HCT116 (cell line): ENCODE results near the gene OPN1MW. TPM values are rescaled to one million over a fixed set of nuclear protein-coding genes. Genes with fewer than 3 reads are reported as not detected.
"Not testable (repeated sequence)": the region's sequence is repeated elsewhere in the genome, so short reads cannot be mapped to it uniquely, and the experiment has no call there.

Source experiments
- ATAC-seq: fragments of 200-7000 bp; cut with Tn5 transposase; 2 replicates; pipeline ENCODE4 v1.9.1; 2020; ENCODE audit warnings: mild to moderate bottlenecking, moderate library complexity
- BruUV-seq: library from RNA; stranded (reverse); fragments of 400-500 nt; replicated peaks from 2 replicates; lab custom pipeline; 2021; lab: Mats Ljungman, UMichigan
- CTCF ChIA-PET: fragments of 300-600 bp; sonication (Branson Sonifier 250); formaldehyde crosslinking; loops from one replicate; lab custom pipeline; 2021; ENCODE audit warnings: antibody characterized with exemption; lab: Charles Lee
- POLR2A ChIA-PET: fragments of 300-600, 350-600 bp; sonication (Branson Sonifier 250); formaldehyde crosslinking; loops from one replicate; lab custom pipeline; 2021; ENCODE audit warnings: antibody characterized with exemption; lab: Charles Lee
- RAD21 ChIA-PET, 2 experiments: fragments of 300-600 bp; sonication (Branson Sonifier 250); formaldehyde crosslinking; loops; one replicate each; lab custom pipeline; 2023; ENCODE audit warnings: low total read pairs in 2 of 2; ENCODE audit not compliant: uncharacterized antibody in 2 of 2, unreplicated experiment in 2 of 2, low non-redundant PET in 1 of 2; lab: Charles Lee
- DNase-seq: peaks from one replicate; pipeline ENCODE4 v3.0.0-alpha.2; 2010; ENCODE audit warnings: low read depth, low spot score
- H2AFZ ChIP-seq: fragments of 200-600 bp; shearing (Covaris generic), sonication (generic); 2 replicates; pipeline ENCODE4 v1.6.1; 2017; ENCODE audit warnings: low read depth, mixed run types, mixed read lengths, antibody characterized with exemption, low read length; ENCODE audit not compliant: poor library complexity, severe bottlenecking
- H3K27ac ChIP-seq: 2 replicates; pipeline ENCODE4 v1.5.1; 2012; ENCODE audit warnings: low read depth, low read length
- H3K27me3 ChIP-seq: fragments of 200-600 bp; sonication (generic); 2 replicates; pipeline ENCODE4 v1.6.1; 2016; ENCODE audit warnings: mixed run types, low read length, mixed read lengths; ENCODE audit not compliant: insufficient read depth
- H3K36me3 ChIP-seq, 2 experiments: fragments of 200-500 bp in 1 of 2; fragments of 200-600 bp in 1 of 2; sonication (Bioruptor generic) in 1 of 2; sonication (generic) in 1 of 2; 2 replicates each; pipeline versions ENCODE4 v1.5.1 to v1.6.1; 2014 to 2016; ENCODE audit warnings: low read length in 2 of 2, inconsistent platforms in 1 of 2, mixed read lengths in 1 of 2, mixed run types in 1 of 2; ENCODE audit not compliant: insufficient read depth in 2 of 2, control insufficient read depth in 1 of 2
- H3K4me1 ChIP-seq, 2 experiments: fragments of 200-600 bp in 1 of 2; sonication (generic) in 1 of 2; 2 replicates each; pipeline versions ENCODE4 v1.5.1 to v1.6.1; 2012 to 2017; ENCODE audit warnings: low read length in 2 of 2, inconsistent platforms in 1 of 2, mild to moderate bottlenecking in 1 of 2, mixed read lengths in 1 of 2, mixed run types in 1 of 2, moderate library complexity in 1 of 2; ENCODE audit not compliant: insufficient read depth in 2 of 2, control insufficient read depth in 1 of 2
- H3K4me2 ChIP-seq: fragments of 200-600 bp; sonication (generic); 2 replicates; pipeline ENCODE4 v1.6.1; 2017; ENCODE audit warnings: mixed run types, low read length, mixed read lengths
- H3K4me3 ChIP-seq, 2 experiments: fragments of 200-600 bp in 1 of 2; sonication (generic) in 1 of 2; replicated peaks in 1 of 2; 2 replicates each; pipeline ENCODE4 v1.5.1; 2011 to 2016; ENCODE audit warnings: low read length in 2 of 2, control low read depth in 1 of 2, low read depth in 1 of 2, mild to moderate bottlenecking in 1 of 2, mixed read lengths in 1 of 2, mixed run types in 1 of 2
- H3K79me2 ChIP-seq: fragments of 200-600 bp; sonication (generic); 2 replicates; pipeline ENCODE4 v1.6.1; 2017; ENCODE audit warnings: mild to moderate bottlenecking, mixed run types, low read length, moderate library complexity, mixed read lengths; ENCODE audit not compliant: insufficient read depth
- H3K9ac ChIP-seq: fragments of 200-600 bp; sonication (generic); 2 replicates; pipeline ENCODE4 v1.6.1; 2016; ENCODE audit warnings: low read length, mixed read lengths
- H3K9me2 ChIP-seq: fragments of 200-600 bp; sonication (generic), shearing (Covaris generic); 2 replicates; pipeline ENCODE4 v1.6.1; 2017; ENCODE audit warnings: mixed run types, mild to moderate bottlenecking, moderate library complexity; ENCODE audit not compliant: insufficient read depth
- H3K9me3 ChIP-seq, 2 experiments: fragments of 200-500 bp in 1 of 2; fragments of 200-600 bp in 1 of 2; sonication (Bioruptor generic) in 1 of 2; sonication (generic) in 1 of 2; 2 replicates each; pipeline ENCODE4 v1.6.1; 2014 to 2017; ENCODE audit warnings: low read length in 2 of 2, mixed read lengths in 2 of 2, inconsistent platforms in 1 of 2, low read depth in 1 of 2, mild to moderate bottlenecking in 1 of 2, mixed run types in 1 of 2, moderate library complexity in 1 of 2; ENCODE audit not compliant: control insufficient read depth in 1 of 2, insufficient read depth in 1 of 2
- H4K20me1 ChIP-seq: fragments of 200-600 bp; sonication (generic), shearing (Covaris generic); 2 replicates; pipeline ENCODE4 v1.6.1; 2017; ENCODE audit warnings: mixed run types, mild to moderate bottlenecking, moderate library complexity; ENCODE audit not compliant: insufficient read depth
- intact Hi-C: fragments of 100-400 bp; cut with micrococcal nuclease; formaldehyde crosslinking; loops from 2 replicates; pipeline ENCODE4 v1.10.0; 2022
- total RNA-seq: library from RNA; stranded (reverse); gene quantifications from one replicate; pipeline ENCODE4 v1.2.1, GENCODE V29; 2021; ENCODE audit not compliant: unreplicated experiment

The OPN1MW gene
- total RNA-seq, 1 experiment from 2014 or later: not detected

GRCh38 chrX:154211499-154211898, 29.1 kb downstream of the OPN1MW start:
- H3K9me2 ChIP-seq, H3K4me2 ChIP-seq, CTCF ChIA-PET, H2AFZ ChIP-seq, POLR2A ChIA-PET, RAD21 ChIA-PET, H3K27ac ChIP-seq, H3K36me3 ChIP-seq, H3K27me3 ChIP-seq, H3K4me3 ChIP-seq, DNase-seq, H3K9ac ChIP-seq, H3K79me2 ChIP-seq, H4K20me1 ChIP-seq, H3K4me1 ChIP-seq, intact Hi-C loops, H3K9me3 ChIP-seq, ATAC-seq, BruUV-seq: not testable (repeated sequence)

- H3K4me1 ChIP-seq, H3K36me3 ChIP-seq, intact Hi-C loops, BruUV-seq, RAD21 ChIA-PET, H3K79me2 ChIP-seq, H2AFZ ChIP-seq, ATAC-seq, H3K27ac ChIP-seq, H3K9me3 ChIP-seq, H3K4me3 ChIP-seq, H3K27me3 ChIP-seq, H3K9ac ChIP-seq, CTCF ChIA-PET, DNase-seq, H3K4me2 ChIP-seq, H4K20me1 ChIP-seq, H3K9me2 ChIP-seq, POLR2A ChIA-PET: not testable (repeated sequence)
Measured at GRCh38 chrX:154219456-154219855, 37.1 kb downstream of the OPN1MW start, which contains the start of gene OPN1MW2. OPN1MW2 (plus strand) TSS chrX:154219756; CDS start chrX:154219816, 60 bp downstream.

- H3K4me1 ChIP-seq, H3K36me3 ChIP-seq, H3K4me3 ChIP-seq, BruUV-seq, DNase-seq, H3K9ac ChIP-seq, intact Hi-C loops, H3K79me2 ChIP-seq, H3K27me3 ChIP-seq, H3K9me2 ChIP-seq, H3K9me3 ChIP-seq, RAD21 ChIA-PET, H4K20me1 ChIP-seq, H3K4me2 ChIP-seq, POLR2A ChIA-PET, H2AFZ ChIP-seq, CTCF ChIA-PET, ATAC-seq, H3K27ac ChIP-seq: not testable (repeated sequence)
Measured at GRCh38 chrX:154225292-154225691, 42.9 kb downstream of the OPN1MW start.

- H3K9me3 ChIP-seq, BruUV-seq, H3K4me1 ChIP-seq, H2AFZ ChIP-seq, ATAC-seq, RAD21 ChIA-PET, POLR2A ChIA-PET, H3K27me3 ChIP-seq, intact Hi-C loops, H3K9ac ChIP-seq, DNase-seq, H3K9me2 ChIP-seq, H3K36me3 ChIP-seq, H3K79me2 ChIP-seq, H3K27ac ChIP-seq, H3K4me3 ChIP-seq, H4K20me1 ChIP-seq, CTCF ChIA-PET, H3K4me2 ChIP-seq: not testable (repeated sequence)
Measured at GRCh38 chrX:154226706-154227105, 44.3 kb downstream of the OPN1MW start.
